PC-9 (cell line): ENCODE results near the gene SLC39A1. TPM values are rescaled to one million over a fixed set of nuclear protein-coding genes. Genes with fewer than 3 reads are reported as not detected.

Experiments
- BruUV-seq: library from RNA; stranded (reverse); fragments of 400-500 nt; replicated peaks from 2 replicates; lab custom pipeline; 2021; lab: Mats Ljungman, UMichigan
- CTCF ChIA-PET: fragments of 300-600 bp; sonication (Branson Sonifier 250); formaldehyde crosslinking; loops from one replicate; lab custom pipeline; 2022; ENCODE audit warnings: antibody characterized with exemption; lab: Charles Lee
- POLR2A ChIA-PET: fragments of 300-600 bp; sonication (Branson Sonifier 250); formaldehyde crosslinking; loops from one replicate; lab custom pipeline; 2022; ENCODE audit warnings: antibody characterized with exemption; ENCODE audit not compliant: unreplicated experiment; lab: Charles Lee
- DNase-seq, 2 experiments: peaks; one replicate each; pipeline versions ENCODE4 v3.0.0 to v3.0.0-alpha.2; 2015 to 2022; ENCODE audit warnings: mixed read lengths in 1 of 2
- H2AFZ ChIP-seq: fragments of 200-600 bp; sonication (generic); 2 replicates; pipeline ENCODE4 v1.8.1; 2017; ENCODE audit warnings: antibody characterized with exemption
- H3F3A ChIP-seq: fragments of 200-600 bp; sonication (generic); 2 replicates; pipeline ENCODE4 v1.8.1; 2017; ENCODE audit warnings: antibody characterized with exemption, mild to moderate bottlenecking, low read depth; ENCODE audit not compliant: insufficient read depth
- H3K27ac ChIP-seq: fragments of 200-600 bp; sonication (generic); 2 replicates; pipeline ENCODE4 v1.6.1; 2016; ENCODE audit warnings: mixed run types
- H3K27me3 ChIP-seq: fragments of 200-600 bp; sonication (generic); 2 replicates; pipeline ENCODE4 v1.6.1; 2016; ENCODE audit warnings: low read depth, mixed run types; ENCODE audit not compliant: insufficient read depth
- H3K36me3 ChIP-seq: fragments of 200-600 bp; sonication (generic); 2 replicates; pipeline ENCODE4 v1.6.1; 2016; ENCODE audit warnings: low read depth, mixed run types
- H3K4me1 ChIP-seq: fragments of 200-600 bp; sonication (generic); replicated peaks from 2 replicates; pipeline ENCODE4 v1.6.1; 2016; ENCODE audit warnings: mixed run types; ENCODE audit not compliant: insufficient read depth
- H3K4me2 ChIP-seq: fragments of 200-600 bp; sonication (generic); 2 replicates; pipeline ENCODE4 v1.6.1; 2017; ENCODE audit warnings: mixed run types
- H3K4me3 ChIP-seq: fragments of 200-600 bp; sonication (generic); 2 replicates; pipeline ENCODE4 v1.6.1; 2016; ENCODE audit warnings: mixed run types
- H3K79me2 ChIP-seq: fragments of 200-600 bp; sonication (generic); 2 replicates; pipeline ENCODE4 v1.6.1; 2017; ENCODE audit warnings: low read depth, mixed run types
- H3K9me2 ChIP-seq: fragments of 200-600 bp; sonication (generic); 2 replicates; pipeline ENCODE4 v1.8.1; 2017; ENCODE audit warnings: mild to moderate bottlenecking; ENCODE audit not compliant: insufficient read depth
- H3K9me3 ChIP-seq: fragments of 200-600 bp; sonication (generic); 2 replicates; pipeline ENCODE4 v1.8.1; 2016; ENCODE audit warnings: low read depth; ENCODE audit not compliant: insufficient read depth
- H4K20me1 ChIP-seq: fragments of 200-600 bp; sonication (generic); 2 replicates; pipeline ENCODE4 v1.8.1; 2017; ENCODE audit not compliant: insufficient read depth
- CTCF ChIP-seq: fragments of 200-600 bp; sonication (generic); conservative IDR thresholded peaks from 2 replicates; pipeline ENCODE4 v1.6.1; 2017; ENCODE audit warnings: mixed run types, antibody characterized with exemption, mild to moderate bottlenecking, moderate library complexity
- EZH2 ChIP-seq: fragments of 200-600 bp; sonication (generic); IDR thresholded peaks from 2 replicates; pipeline ENCODE4 v1.8.0; 2017; ENCODE audit warnings: antibody characterized with exemption, low read depth
- intact Hi-C: fragments of 100-400 bp; cut with micrococcal nuclease; formaldehyde crosslinking; loops from one replicate; pipeline ENCODE4 v1.10.0; 2022; ENCODE audit not compliant: unreplicated experiment
- total RNA-seq: library from RNA; stranded (reverse); gene quantifications from 2 replicates; pipeline ENCODE4 v1.2.3, GENCODE V29; 2021

Gene SLC39A1
- total RNA-seq, 1 experiment from 2014 or later, result 141 TPM

- CTCF ChIA-PET, result no interaction called here
Observed at GRCh38 chr1:153978274-153978909, 15.1 kb upstream of the SLC39A1 start.

DNA sequence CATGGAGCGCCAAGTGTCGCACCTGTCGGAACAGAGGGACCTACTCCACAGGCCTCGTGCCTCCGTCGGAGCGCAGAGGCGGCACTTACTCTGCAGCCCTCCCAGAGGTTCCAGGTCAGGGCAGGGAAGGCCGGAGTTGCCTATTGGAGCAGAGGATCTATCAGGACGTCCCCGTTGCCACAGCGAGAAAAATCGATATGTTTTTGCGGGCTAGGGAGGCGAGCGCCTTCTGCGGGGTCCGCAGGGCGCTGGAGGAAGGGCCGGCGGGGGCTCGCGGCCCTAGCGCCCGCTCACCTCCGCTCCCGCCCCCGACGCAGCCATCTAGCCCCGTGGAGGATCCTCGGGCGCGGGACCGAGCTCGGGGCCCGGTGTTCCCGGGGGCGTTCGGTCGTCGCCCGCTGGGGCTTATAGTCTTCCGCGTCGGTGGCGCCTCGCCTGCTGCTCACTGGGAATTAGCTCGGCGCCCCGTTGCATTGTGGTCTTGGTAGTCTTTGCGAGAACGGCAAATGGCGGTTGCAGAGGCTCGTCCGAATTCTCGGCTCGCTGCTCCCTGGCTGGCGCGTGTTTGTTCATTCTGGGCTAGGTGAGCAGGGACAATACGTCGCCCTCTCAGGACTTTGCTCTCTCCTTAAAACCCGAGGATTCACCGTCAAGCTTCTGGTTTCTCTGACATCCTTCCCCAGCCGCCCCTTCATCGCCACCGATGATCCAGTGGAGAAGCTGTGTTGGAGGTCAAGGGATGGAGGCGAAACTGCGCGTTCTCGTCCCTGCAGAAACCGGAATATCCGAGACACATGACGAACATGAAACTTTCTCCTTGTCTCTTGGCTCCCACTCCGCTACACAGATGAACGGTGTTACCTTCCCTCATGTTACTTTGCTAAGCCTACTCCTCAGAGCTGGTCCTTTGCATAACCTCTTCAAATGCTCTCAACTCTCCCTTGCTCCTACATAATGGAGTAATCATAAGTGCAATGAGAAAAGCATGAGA lies 14.2 kb upstream of the SLC39A1 start, which contains the start of gene JTB:
Gene JTB, minus strand, starts transcription at position 425 of the 991 bp plus-strand sequence. Its CDS starts 422 bp downstream, at position 3.
- H3F3A ChIP-seq, result peaks cover 35% of the 10 kb centered on the region
- H3K36me3 ChIP-seq, result 0 out of 2 replicates have a peak, but pooled peaks cover 19% of the 10 kb centered on the region
- no peaks in the 10 kb centered on the region for H3K27me3 ChIP-seq
- peak within 1 kb of the TSS; percentile 91 for H3K4me3 ChIP-seq
- peak; percentile 68 to 73 for DNase-seq
- no peaks in the 10 kb centered on the region for H3K9me2 ChIP-seq
- H3K4me2 ChIP-seq, result peak within 1 kb of the TSS; percentile 75
- peaks cover 24% of the 10 kb centered on the region for H3K79me2 ChIP-seq
- H4K20me1 ChIP-seq, result no peaks in the 10 kb centered on the region
- BruUV-seq, result TSS peak; percentile 32
- H3K4me1 ChIP-seq, result peaks cover 15% of the 10 kb centered on the region; the same call in 1 of the 2 replicates
- POLR2A ChIA-PET, result interaction anchor here (0.5 to 1.1 kb wide), 9 partner anchors 10 to 442 kb away, joined by 3 to 13 read pairs (median 4); partner anchors contain the start of genes CREB3L4 and SLC39A1
- no peaks in the 10 kb centered on the region for H3K9me3 ChIP-seq
- H3K27ac ChIP-seq, result peak within 1 kb of the TSS; percentile 58
- no peak for TF ChIP-seq EZH2
- no peak for TF ChIP-seq CTCF
- CTCF ChIA-PET, result interaction anchor here (0.7 to 1.3 kb wide), 3 partner anchors 10 to 204 kb away, joined by 4 to 6 read pairs (median 4); partner anchors contain the start of gene CREB3L4
- H2AFZ ChIP-seq, result peak within 1 kb of the TSS; percentile 92
- intact Hi-C loops, result loop anchor here (2.0 kb wide), 1 partner anchor 157 kb away; no protein-coding TSS in a partner anchor

More at GRCh38 chr1:153978274-153978909, 15.1 kb upstream of the SLC39A1 start:
- Histone ChIP-seq H3K9me2 (no peaks in the 10 kb centered on the region), H3K27ac (no peak overlapping the region; the same call in 1 of the 2 replicates), H3K4me1 (peaks cover 15% of the 10 kb centered on the region; the same call in 1 of the 2 replicates), H3K4me3 (peak overlapping the region; percentile 91), H4K20me1 (no peaks in the 10 kb centered on the region), H3K27me3 (no peaks in the 10 kb centered on the region), H2AFZ (peak overlapping the region; percentile 92), H3K36me3 (0 out of 2 replicates have a peak, but pooled peaks cover 19% of the 10 kb centered on the region), H3K79me2 (peaks cover 24% of the 10 kb centered on the region), H3K4me2 (peak overlapping the region; percentile 75), H3F3A (peaks cover 34% of the 10 kb centered on the region), H3K9me3 (no peaks in the 10 kb centered on the region)
- BruUV-seq, result no TSS peak
- intact Hi-C loops, result no loop called here
- DNase-seq, result no peak
- POLR2A ChIA-PET, result interaction anchor here (0.6 to 1.1 kb wide), 3 partner anchors 11 to 165 kb away, joined by 4 to 13 read pairs (median 5); partner anchors contain the start of gene CREB3L4
- TF ChIP-seq EZH2, result no peak
- no peak for TF ChIP-seq CTCF
